T-helper 1 cell treated with Interleukin-12 subunit alpha and Interleukin-12 subunit beta and Interleukin-4 antibody, amounts not matched to agents 30 ng/mL and 1 ng/mL, for 36 hours (primary cell): ENCODE data around the gene GFRA4. TPM values are rescaled to one million over a fixed set of nuclear protein-coding genes. Genes with fewer than 3 reads are reported as not detected.

ENCODE experiments used
- intact Hi-C: fragments of 100-400 bp; cut with micrococcal nuclease; formaldehyde crosslinking; loops from one replicate; pipeline ENCODE4 v1.15.1; 2024
- total RNA-seq: library from RNA; stranded (reverse); gene quantifications from 2 replicates; pipeline ENCODE4 v1.2.3, GENCODE V29; 2022

GFRA4 gene
- total RNA-seq, 1 donor from 2014 or later = not detected

DNA sequence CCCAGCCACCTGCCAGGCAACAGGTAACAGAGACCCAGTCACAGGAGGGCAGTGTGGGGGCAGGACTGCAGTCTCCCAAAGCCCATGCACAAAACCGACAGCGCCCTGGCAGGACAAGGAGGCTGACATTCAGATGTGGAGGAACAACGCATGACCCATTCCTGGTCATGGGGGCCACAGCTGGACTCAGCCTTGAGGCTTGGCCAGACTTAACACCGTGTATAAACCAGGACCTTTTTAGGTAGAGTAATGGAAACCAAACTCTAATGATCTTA is 8.1 kb downstream of the GFRA4 start:
- intact Hi-C loops = no loop called here

DNA sequence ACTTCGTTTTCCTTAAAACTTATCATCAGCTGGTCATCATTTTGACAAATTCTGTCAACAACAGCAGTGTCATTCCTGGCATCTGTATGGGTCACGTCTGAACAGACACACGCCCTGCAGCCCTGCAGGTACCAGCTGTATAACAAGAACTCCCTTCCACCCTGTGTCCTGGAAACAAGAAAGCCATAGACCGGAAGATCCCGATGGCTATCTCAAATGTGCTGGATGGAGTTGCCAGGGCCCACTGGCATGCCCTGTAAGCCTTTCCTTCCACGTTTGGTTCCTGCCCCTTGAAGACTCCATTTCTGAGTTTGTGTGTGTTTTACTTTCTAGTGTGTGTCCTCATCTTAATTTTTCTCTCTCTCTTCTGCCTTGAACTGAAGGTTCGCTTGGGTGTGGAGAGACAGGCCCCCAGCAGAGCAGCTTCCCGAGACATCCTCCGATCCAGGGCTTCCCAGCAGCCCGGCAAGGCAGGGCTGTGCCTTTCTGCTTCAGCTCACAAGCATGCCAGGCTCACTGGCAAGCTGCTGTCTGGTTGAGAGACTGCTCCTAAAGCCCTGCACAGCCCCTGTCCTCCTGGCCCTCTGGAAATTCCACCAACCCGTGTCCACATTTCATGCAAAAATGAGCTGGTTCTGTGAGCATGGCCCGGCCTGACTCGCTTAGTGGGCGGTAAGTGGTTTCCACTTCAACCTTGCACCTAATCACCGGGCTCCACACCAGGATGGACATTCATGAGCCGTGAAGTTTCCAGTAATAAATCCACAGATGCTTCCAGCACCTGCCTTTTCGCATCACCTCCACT is 8.7 kb downstream of the GFRA4 start:
- intact Hi-C loops = no loop called here

DNA sequence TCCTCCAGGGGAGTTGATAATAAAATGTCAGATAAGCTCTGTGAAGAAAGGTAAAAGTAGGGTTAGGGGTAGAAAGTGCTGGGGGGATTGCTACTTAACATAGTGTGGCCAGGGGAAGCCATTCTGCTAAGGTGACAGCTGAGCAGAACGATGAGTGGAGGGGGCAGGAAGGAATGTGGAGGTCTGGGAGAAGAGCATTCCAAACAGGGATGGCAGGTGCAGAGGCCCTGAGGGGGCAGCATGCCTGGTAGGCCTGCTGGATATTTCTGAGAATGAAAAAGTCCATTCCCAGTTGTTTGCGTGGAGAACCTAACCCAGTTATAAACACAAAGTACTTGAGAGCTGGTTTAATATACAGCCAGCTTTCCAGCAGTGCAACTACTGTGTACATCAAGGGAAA is 9.3 kb downstream of the GFRA4 start:
- intact Hi-C loops = no loop called here

DNA sequence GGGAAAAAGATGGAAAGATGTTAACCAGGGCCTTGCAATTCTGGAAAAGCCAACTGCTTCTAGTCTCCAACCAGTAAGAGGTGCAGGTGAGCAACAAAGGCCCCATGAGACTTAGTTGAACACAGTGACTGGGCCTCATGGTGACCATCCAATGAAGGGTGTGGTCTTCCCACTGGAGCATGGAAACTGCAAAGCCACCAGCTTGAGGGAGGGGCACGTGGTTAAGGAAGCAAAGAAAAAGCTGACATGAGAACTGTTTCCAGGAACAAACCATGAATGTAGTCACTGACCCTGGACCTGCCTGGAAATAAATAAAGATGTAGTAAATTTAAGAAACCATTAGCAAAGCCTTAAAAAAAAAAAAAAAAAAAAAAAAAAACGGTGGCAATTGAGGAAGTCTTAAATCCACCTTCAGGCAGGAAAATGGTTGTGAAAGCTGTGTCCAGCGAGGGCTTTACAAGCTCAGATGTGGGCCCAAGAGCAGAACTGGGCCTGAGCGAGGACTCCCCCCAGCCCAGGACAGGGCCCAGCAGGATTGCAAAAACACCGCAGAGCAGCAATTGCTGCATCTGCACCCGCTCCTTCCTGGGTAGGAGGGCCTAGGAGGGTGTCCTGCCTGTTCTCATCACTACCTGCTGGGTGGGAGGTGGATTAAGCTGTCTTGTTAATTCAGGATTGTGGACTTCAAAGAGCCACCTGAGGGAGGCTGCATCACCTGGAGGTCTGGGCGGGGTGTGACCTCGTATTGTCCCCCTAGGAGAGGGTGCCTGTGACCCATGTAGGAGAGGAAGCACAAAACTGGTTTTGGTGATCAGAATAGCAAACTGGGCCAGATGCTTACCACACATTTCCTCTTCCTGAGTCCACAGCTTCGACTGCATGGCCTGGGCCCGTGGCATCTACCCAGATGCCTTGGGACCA is 10.3 kb downstream of the GFRA4 start:
- intact Hi-C loops = no loop called here

DNA sequence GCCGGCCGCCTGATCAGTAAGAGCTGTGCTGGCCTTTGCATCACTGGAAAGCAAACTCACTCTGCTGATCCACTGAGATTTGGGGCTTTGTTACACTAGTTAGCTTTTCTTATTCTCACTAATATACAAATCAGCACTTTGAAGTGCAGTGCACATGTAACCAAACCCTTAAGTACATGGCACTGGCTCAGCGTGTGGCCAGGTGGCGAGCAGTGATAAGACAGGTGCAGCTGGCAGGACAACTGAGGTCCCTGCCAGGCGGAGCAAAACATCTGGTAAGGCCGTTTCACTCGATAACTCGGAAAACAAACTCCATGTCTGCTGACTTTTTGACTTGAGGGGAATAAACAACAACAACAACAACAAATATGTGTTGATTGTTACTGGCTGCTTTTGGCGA is 11.0 kb downstream of the GFRA4 start:
- intact Hi-C loops = no loop called here

DNA sequence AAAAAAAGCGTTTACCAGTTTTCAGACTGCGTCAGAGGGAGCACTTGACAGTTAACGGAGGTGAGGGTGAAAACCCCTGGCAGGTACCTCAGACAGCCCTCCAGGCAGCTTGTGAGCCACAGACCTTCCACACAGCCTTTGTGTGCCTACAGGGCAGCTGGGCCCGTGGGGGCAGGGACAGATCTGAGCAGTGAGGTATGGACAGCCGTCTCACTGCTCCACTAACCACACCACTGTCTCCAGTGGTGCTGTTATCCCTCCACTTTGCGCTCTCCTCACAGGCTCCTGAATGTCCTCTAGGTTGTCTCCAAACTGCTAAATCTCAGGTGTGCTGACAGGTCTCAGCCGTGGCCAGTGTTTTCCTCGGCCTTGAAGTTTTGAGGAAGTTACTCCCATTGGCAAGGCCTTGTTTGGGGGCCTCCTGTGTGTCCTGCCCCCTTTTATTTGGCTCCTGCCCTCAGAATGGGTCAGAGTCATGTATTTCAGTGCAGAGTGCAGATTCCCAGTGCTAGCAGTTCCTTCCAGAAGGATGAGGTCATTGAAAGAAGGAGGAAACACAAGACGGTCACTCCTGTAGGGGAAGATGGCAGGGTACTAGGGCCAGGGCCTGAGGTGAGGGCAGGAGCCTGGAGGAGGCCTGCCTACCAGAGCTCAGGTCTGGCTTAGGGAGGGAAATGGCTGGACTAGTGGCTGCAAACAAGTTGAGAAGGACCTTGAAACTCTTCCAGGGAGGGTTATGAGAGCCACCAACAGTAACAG is 11.8 kb downstream of the GFRA4 start:
- intact Hi-C loops = no loop called here

DNA sequence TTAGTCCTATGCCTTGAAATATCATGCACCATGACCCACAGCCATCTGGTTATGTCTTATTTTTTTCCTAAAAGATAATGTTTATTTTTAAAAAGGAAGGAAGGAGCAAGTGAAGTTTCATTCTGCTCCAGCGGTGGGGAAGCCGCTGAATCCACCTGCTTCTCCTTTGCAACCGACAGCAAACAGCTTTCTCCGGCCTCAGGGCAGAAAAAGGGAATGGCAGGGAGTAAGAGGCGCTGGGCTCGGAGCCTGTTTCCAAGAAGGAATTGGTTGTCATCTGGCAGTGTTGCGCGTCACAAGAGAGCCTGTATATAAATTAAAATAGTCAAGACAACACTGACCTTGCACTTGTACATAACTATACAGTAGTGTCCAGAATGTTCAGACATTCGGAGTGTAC is 14.2 kb downstream of the GFRA4 start:
- intact Hi-C loops = no loop called here

DNA sequence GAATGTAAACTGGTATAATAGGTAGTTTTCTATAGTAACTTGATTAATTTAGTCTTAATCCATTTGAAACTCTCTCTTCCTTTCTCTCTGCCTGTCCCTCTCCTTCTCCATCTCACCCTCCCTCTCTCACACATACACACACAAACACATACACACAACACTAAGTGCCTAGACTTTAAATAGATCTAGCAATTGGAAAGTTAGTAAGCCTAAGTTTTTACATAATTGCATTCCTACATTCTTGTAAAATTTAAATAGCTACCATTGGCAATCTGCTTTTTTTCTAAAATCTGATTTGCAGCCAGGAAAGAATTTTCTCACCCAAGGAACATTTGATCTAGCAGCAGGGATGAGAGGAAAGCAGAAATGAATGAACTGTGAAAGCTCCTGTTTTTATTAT is 15.7 kb downstream of the GFRA4 start:
- intact Hi-C loops = no loop called here

DNA sequence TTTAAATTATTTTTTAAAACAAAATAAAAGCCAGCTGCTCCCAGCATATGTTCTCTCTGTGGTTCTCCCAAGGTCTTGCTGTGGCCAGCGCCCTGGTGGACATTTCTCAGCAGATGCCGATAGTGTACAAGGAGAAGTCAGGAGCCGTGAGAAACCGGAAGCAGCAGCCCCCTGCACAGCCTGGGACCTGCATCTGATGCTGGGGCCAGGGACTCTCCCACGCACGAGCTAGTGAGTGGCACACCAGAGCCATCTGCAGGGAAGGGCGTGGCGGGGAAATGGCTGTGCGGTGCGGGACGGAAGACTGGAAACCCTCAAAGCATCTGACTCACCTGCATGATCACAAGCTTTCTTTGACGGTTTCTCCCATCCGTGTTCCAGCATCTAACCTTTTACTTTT is 16.5 kb downstream of the GFRA4 start:
- intact Hi-C loops = no loop called here

DNA sequence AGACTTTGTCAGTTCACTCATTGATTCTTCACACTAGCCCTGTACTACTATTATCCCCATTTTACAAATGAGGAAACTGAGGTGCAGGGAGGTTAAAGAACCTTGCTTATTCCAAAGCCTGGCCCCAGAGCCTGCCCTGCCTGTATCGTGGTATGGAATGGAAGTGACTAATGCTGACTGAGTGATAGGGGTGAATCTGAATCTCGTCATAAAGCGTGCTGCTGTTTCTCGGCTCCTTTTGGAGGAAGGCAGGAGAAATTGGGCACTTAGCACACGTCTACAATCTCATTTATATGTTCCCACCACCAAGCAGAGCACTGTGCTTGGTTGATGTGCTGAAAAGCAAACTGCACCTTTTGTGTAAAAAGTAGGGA is 17.1 kb downstream of the GFRA4 start:
- intact Hi-C loops = no loop called here

DNA sequence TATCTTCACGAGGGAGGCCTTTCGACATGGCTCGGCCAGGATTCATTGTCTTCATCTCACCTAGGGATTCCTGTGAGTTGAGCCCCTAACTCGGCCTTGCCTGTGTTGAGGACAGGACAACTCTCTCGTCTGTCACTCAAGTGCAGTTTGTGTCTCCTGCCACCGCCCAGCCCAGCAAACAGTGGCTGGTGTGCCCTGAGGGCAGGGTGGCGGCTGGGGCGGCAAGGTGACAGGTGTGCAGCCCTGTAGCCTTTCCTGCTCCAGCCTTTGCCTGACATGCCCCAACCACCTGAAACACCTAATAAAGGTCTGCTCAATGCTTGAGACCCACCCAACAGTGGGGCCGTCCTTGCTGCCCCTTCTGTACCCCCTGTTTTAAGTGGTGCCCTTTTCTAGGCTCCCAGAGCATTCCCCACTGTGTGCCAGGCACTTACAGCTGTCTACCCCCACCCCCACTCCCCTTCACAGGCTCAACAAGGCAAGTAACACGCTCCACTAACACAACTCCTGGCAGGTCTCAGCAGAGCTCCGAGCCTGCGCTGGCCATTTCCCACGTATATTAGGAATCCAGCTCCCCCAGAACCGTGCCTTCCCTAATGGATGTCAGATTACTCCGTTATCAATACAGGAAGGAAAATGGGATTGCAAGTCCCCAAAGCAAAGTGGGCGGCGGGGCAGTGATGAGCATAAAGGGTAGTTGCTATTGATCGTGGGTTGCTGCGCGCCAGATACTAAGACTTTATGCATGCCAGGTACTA is 17.7 kb downstream of the GFRA4 start:
- intact Hi-C loops = no loop called here

DNA sequence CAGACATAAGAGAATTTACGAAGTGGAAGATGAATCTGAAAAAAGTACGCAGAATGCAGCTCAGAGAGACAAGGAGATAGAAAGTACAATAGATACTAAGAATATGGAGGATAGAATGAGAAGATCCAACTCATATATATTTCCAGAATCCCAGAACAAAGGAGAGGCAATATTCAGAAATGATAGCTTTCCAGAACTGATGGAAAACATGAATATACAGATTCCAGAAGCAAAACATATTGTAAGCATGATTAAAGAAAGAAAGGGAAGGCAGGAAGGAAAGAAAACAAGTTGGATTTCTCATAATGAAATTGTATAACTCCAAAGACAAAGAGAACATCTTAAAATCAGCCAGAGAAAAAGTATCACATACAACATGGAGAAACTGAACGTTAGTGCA is 22.9 kb downstream of the GFRA4 start:
- intact Hi-C loops = no loop called here

DNA sequence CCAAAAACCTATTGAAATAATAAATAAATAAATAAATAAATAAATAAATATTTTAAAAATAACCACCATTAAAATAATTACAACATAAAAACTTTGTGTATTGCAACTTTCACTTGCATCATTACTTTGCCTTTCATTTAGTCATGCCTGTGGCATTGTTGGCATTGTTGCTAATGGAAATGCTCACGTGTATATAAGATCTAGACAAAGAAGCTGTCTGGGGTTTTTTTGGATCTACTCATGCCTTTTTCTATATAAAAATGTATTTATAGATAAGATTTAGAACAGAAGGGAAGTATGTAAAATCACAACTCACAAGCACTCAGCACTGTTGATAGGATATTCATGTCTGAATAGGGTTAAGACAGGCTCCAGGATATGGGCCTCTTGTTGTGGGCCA is 27.9 kb downstream of the GFRA4 start:
- intact Hi-C loops = no loop called here

DNA sequence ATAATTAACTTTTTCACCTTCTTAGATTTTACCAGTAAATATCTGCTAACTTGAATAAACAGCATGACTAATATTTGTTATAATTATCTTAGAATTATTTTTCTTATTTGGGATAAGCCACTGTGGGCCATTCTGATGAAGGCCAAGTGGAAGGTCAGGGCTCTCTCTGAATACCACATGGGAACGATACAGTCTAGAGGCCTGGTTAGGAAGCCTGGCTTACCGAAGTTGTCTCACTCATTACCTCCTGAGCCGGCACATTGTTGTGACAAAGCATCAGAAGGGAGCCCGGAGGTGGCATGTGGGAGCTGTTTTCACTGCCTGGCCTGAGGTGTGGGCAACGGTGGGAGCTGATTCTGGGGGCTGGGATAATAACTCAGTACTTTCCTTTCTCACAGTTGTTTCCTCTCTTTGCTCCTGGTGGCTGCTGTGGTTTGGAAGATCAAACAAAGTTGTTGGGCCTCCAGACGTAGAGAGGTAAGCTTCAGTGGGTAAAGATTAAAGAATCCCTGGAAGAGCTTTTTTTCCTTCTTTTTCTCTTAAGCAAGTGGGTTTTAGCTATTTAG is 29.2 kb downstream of the GFRA4 start:
- intact Hi-C loops = no loop called here

DNA sequence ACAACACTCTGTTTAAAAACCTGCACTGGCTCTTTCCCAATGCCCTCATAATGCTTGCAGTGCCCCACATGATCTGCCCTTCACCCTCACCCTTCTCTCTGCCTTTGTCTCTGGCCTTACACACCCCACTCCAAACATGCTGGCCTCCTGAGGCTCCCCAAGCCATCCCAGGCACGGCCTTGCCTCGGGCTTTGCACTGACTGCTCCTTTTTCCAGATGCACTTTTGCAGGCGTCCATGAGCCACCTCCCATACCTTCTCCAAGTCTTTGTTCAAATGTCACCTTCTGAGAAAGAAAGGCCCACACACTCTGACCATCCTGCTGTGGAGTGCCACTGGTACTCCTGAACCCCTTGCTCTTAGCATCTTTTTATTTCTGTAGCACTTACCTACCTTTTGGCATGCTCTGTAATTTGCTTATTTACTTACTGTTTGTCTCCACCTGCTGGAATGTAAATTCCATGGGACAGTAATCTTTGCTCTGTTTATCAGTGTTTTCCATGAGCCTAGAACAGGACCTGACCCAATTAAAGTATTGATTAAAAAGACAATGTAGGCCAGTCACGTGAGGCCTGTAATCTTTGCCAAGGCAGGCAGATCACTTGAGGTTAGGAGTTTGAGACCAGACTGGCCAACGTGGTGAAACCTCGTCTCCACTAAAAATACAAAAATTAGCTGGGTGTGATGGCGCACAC is 30.7 kb downstream of the GFRA4 start:
- intact Hi-C loops = no loop called here

DNA sequence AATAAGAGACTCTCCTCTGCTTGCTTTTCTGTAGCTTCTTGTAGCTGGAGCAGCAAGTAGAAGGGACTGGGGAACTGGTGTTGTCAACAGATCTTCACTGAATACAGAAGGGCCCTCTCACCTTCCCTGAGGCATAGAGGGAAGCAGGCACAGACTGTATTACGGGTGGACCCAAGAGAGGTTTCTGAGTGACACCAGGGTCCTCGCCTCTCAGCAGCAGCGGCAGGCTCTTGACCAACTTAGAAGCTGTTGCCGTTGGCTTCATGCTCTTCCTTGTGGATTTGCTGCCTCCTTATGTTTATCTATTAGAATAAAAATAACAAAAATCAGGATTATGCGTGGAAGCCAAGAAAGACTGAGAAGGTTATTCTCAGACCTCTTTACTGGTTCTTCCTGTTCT is 31.7 kb downstream of the GFRA4 start:
- intact Hi-C loops = no loop called here

DNA sequence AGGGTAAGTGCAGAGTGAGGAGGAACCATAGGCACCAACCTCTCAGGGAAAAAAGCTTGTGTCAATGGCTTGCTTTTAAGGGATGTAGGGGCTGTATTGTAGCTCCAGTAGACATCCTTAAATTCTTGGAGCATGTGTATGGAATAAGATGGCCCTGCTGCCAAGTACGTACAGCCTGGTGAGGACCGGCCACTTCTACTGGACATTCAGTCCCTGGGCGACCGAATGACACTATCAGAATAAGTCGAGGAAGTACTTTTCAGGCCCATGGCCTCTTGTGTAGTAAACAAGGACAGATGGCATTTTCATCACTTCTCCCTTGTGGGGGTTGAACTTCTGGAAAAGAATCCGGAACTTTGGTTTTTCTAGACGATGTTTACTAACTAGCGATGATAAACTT is 32.8 kb downstream of the GFRA4 start:
- intact Hi-C loops = no loop called here

DNA sequence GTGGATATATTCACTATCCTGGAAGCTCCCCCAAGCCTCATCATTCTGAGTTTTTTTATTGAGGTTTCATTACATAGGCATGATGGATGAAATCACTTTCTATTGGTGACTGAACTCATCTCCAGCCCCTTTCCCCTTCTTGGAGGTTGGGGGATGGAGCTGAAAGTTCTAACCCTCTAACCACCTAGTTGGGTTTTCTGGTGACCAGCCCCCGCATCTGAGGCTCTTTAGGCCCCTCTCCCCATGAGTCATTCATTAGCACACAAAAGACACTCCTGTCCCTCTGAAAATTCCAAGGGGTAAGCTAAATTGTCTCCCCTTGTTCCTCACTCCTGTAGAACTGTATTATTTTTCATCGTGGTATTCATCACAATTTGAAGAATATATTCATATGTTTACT is 33.3 kb downstream of the GFRA4 start:
- intact Hi-C loops = no loop called here

DNA sequence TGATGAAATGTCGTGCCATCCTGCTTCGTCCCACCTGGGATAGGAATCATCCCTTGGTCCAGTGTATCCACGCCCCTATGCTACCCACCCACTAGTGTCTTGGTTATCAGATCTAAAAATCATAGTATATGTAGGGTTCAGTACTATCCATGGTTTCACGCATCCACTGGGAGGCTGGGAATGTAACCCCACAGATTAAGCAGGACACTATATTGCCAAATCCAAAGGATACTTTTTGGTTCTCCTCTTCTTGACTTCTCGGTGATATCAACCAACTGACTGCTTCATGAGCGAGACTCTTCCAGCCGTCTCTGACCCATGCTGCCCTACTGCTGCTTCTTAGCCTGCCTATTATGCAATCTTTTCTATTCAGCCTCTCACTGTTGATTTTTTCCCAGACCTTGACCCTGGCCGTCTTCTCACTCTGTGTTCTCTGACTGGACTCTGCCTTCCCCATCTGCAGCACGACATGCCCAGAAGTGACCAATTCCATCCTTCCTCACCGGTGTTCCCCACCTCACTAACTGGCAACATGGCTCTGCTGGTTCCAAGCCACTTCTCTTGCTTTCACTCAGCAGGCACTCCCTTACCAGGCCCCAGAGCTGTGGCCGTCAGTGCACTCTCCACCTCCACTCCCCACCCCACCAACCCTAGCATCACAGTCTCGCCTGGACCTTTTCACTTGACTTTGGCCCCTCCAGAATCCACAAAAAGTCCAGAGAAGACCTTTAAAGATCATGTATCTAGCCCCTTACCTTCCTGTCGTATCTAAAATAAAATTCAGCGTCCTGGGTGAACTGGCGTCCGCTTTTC is 34.5 kb downstream of the GFRA4 start:
- intact Hi-C loops = no loop called here

DNA sequence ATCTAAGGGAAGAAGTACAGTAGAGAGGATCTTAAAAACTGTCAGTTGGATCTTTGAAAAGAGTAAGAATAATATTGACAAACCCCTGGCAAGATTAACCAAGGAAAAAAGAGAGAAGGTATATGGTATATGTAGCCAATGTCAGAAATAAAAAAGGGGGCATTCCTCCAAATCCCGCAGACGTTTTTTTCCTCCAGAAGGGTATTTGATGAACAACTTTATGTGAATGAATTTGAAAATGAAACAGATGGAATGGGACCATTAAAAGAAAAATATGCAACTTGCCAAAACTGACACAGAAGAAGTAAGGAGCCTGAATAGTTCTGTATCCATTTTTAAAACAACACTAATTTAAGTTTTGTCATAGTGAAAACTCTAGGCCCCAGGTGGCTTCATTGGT is 35.7 kb downstream of the GFRA4 start:
- intact Hi-C loops = no loop called here
